ENCODE results near the gene APPL1. TPM values are rescaled to one million over a fixed set of nuclear protein-coding genes. Genes with fewer than 3 reads are reported as not detected.
A peak's percentile ranks its signal among the peaks of the same experiment; 100 is the strongest.

The APPL1 gene
- total and polyA plus RNA-seq, 10 of the 15 experiments (the other 5 are each of a cell fraction or from before 2014, with no cell fraction given): 15.0 to 77.6 (median 40.2) TPM

DNA sequence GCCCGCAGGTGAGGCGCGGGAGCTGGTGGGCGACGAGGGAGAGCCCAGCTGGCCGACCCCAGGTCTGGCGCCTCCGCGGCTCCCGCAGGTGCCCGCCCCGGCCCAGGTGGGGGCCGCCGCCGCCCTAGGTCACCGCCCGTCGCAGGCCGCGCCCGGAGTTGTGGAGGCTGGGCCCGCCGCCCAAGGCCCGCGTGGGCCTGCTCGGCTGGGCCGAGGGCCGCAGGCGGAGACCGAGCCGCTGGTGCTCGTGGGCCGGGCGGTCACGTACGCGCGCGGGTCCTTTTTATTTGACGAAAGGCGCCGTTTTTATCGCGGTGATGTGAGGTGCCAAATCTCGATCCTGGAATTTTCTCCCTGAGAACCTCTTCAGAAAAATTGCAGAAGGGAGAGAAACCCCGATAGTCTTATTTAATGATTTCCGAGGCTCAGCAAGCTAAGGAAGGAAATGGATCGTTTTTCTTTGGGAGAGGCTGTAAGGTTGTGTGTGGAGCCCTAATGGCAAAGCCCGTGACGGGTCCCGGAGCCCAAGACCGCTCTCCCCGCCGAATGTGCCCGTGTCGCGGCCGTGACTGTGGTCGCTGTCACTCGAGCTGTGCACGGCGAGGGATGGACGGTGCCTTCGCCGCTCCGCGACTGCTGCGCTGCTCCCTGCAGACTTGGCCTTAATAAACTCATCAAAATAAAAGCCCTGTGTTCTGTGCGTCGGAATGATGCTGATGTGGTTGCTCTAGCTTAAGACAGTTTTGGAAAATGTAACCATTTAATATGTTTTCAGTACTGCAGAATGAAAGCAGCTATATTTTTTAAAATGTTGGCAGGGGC, 612 bp downstream of the APPL1 start (continued):
- peak; percentile 54; the same call in 1 of the 2 replicates for TF ChIP-seq PKNOX1 (IDR thresholded peaks at IDR 0.05)
- no peak for TF ChIP-seq NRF1 (conservative IDR thresholded peaks at IDR 0.05; ENCODE audit: low read depth, low read length)
- no peak for TF ChIP-seq ZNF592 (IDR thresholded peaks at IDR 0.05)
- TF ChIP-seq IKZF2 (IDR thresholded peaks at IDR 0.05): 0 out of 4 replicates have a peak, but pooled peaks of 1 of the 2 experiments have one; percentile 22
- TF ChIP-seq YY1 (IDR thresholded peaks at IDR 0.05; ENCODE audit: low read depth, low read length): no peak
- 0 out of 2 replicates have a peak, but pooled peaks have one; percentile 36 for TF ChIP-seq ZSCAN29 (IDR thresholded peaks at IDR 0.05)
- TF ChIP-seq TCF3 (IDR thresholded peaks at IDR 0.05; ENCODE audit: borderline replicate concordance, insufficient read depth, low read depth, low read length): no peak
- TF ChIP-seq YBX1 (IDR thresholded peaks at IDR 0.05): no peak
- no peak for TF ChIP-seq BMI1 (IDR thresholded peaks at IDR 0.05; ENCODE audit: borderline replicate concordance)
- 0 out of 2 replicates have a peak, but pooled peaks have one; percentile 36 for TF ChIP-seq ZNF217 (IDR thresholded peaks at IDR 0.05)
- TF ChIP-seq RB1 (IDR thresholded peaks at IDR 0.05; ENCODE audit: borderline replicate concordance): no peak
- TF ChIP-seq PBX3 (IDR thresholded peaks at IDR 0.05; ENCODE audit: insufficient replicate concordance, low read depth, low read length): no peak
- peak; percentile 4; the same call in 1 of the 2 replicates for TF ChIP-seq NR2C1 (IDR thresholded peaks at IDR 0.05)
- TF ChIP-seq, protein P1, sequence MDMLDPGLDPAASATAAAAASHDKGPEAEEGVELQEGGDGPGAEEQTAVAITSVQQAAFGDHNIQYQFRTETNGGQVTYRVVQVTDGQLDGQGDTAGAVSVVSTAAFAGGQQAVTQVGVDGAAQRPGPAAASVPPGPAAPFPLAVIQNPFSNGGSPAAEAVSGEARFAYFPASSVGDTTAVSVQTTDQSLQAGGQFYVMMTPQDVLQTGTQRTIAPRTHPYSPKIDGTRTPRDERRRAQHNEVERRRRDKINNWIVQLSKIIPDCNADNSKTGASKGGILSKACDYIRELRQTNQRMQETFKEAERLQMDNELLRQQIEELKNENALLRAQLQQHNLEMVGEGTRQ (IDR thresholded peaks at IDR 0.05; ENCODE audit: borderline replicate concordance, low read depth, low read length): no peak
- TF ChIP-seq EZH2 (IDR thresholded peaks at IDR 0.05; ENCODE audit: borderline replicate concordance, control insufficient read depth, low read depth, low read length): no peak
- TF ChIP-seq IKZF1 (conservative IDR thresholded peaks at IDR 0.05): peak; percentile 75; the same call in 1 of the 2 replicates
- TF ChIP-seq SIX5 (IDR thresholded peaks at IDR 0.05; ENCODE audit: low read depth, low read length, severe bottlenecking): no peak
- no peak for TF ChIP-seq RFX5 (IDR thresholded peaks at IDR 0.05; ENCODE audit: low read depth, low read length)
- TF ChIP-seq HCFC1 (IDR thresholded peaks at IDR 0.05; ENCODE audit: low read length): no peak
- no peak for TF ChIP-seq POLR2AphosphoS5 (IDR thresholded peaks at IDR 0.05; ENCODE audit: low read length)
- no peak for TF ChIP-seq E2F4 (IDR thresholded peaks at IDR 0.05; ENCODE audit: low read depth, low read length)
- TF ChIP-seq STAT3 (IDR thresholded peaks at IDR 0.05; ENCODE audit: low read depth, low read length): no peak

Measured in GM12878 (cell line).